HepG2 (cell line): ENCODE measurements around the gene SMIM14.

ENCODE experiments used
- NR2C2 ChIP-seq: sonication (generic); formaldehyde crosslinking; IDR thresholded peaks from 2 replicates; pipeline ENCODE4 v1.4.0; 2020; ENCODE audit warnings: missing genetic modification reagents, mild to moderate bottlenecking, moderate library complexity, borderline replicate concordance
- ZFP36 ChIP-seq: fragments of 150-350 bp; IDR thresholded peaks from 2 replicates; pipeline ENCODE4 v1.6.1; 2018; ENCODE audit warnings: borderline replicate concordance, low read length, low read depth; ENCODE audit not compliant: partially characterized antibody
- TF ChIP-seq, protein P1 (sequence below): sonication (generic); formaldehyde crosslinking; IDR thresholded peaks from 2 replicates; pipeline ENCODE4 v1.5.0; 2020; ENCODE audit warnings: missing genetic modification reagents

DNA sequence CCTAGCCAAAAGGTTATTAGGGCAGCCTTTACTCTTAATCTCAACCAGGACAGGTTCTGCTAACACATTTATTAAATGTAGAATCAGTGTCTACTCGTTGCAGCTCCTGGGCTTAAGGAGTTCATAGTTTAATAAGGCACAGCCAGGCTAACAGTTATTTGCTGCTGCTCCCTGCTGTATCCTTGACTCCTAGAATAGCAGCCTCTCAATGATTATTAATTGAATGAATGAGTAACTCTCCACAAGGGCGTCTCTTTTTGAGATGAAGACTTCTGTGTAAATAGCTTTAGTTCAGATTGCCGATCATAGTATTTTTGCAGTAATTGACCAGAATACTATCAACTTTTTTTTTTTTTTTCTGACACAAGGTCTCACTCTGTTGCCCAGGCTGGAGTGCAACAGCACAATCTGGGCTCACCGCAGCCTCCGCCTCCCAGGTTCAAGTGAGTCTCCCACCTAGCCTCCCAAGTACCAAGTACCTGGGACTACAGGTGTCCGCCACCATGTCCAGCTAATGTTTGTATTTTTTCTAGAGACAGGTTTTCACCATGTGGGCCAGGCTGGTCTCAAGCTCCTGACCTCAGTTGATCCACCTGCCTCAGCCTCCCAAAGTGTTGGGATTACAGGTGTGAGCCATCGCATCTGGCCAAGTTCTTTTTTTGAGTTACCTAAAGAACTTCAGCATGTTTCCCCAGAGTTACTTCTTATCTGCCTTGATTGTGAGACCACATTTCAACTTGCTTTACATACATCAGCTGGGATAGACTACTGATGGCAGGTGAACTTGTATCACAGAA lies 114.3 kb downstream of the SMIM14 start:
- TF ChIP-seq NR2C2 (CRISPR knock-in tag) (no peak), ZFP36 (no peak)
- TF ChIP-seq, protein P1, sequence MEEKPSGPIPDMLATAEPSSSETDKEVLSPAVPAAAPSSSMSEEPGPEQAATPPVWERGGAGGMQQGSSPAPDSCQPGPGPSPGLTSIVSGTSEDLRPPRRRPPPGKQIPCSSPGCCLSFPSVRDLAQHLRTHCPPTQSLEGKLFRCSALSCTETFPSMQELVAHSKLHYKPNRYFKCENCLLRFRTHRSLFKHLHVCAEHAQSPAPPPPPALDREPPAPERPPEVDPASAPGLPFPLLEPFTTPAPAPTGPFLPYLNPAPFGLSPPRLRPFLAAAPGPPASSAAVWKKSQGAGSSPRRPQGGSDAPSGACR (CRISPR knock-in tag), result no peak
